PC-3 (cell line): ENCODE measurements around the gene NEBL. TPM values are rescaled to one million over a fixed set of nuclear protein-coding genes. Genes with fewer than 3 reads are reported as not detected.

Experiments
- ATAC-seq: fragments of 200-7000 bp; cut with Tn5 transposase; 2 replicates; pipeline ENCODE4 v1.9.1; 2020; ENCODE audit warnings: mild to moderate bottlenecking, moderate library complexity
- BruUV-seq: library from RNA; stranded (reverse); fragments of 400-500 nt; replicated peaks from 2 replicates; lab custom pipeline; 2021; lab: Mats Ljungman, UMichigan
- CTCF ChIA-PET: fragments of 300-600 bp; sonication (Branson Sonifier 250); formaldehyde crosslinking; loops from one replicate; lab custom pipeline; 2022; ENCODE audit warnings: antibody characterized with exemption; lab: Charles Lee
- POLR2A ChIA-PET: fragments of 300-600 bp; sonication (Branson Sonifier 250); formaldehyde crosslinking; loops from one replicate; lab custom pipeline; 2022; ENCODE audit warnings: antibody characterized with exemption; ENCODE audit not compliant: unreplicated experiment; lab: Charles Lee
- DNase-seq: peaks from one replicate; pipeline ENCODE4 v3.0.0-alpha.2; 2015
- H2AFZ ChIP-seq: fragments of 300-600 bp; sonication (generic); 2 replicates; pipeline ENCODE4 v1.6.0; 2016; ENCODE audit warnings: antibody characterized with exemption, low read length
- H3F3A ChIP-seq: fragments of 300-600 bp; sonication (generic); one replicate; pipeline ENCODE4 v1.6.0; 2017; ENCODE audit warnings: antibody characterized with exemption, low read length, control low read depth, mild to moderate bottlenecking; ENCODE audit not compliant: unreplicated experiment
- H3K27ac ChIP-seq: fragments of 300-600 bp; sonication (generic); 2 replicates; pipeline ENCODE4 v1.5.1; 2016; ENCODE audit warnings: mild to moderate bottlenecking, low read length
- H3K27me3 ChIP-seq: fragments of 300-600 bp; sonication (generic); 2 replicates; pipeline ENCODE4 v1.6.1; 2016; ENCODE audit warnings: low read length, mixed read lengths
- H3K36me3 ChIP-seq: fragments of 300-600 bp; sonication (generic); 2 replicates; pipeline ENCODE4 v1.6.1; 2016; ENCODE audit warnings: low read depth, mixed run types, low read length, mixed read lengths
- H3K4me1 ChIP-seq: fragments of 300-600 bp; sonication (generic); 2 replicates; pipeline ENCODE4 v1.5.1; 2016; ENCODE audit warnings: low read length; ENCODE audit not compliant: insufficient read depth
- H3K4me2 ChIP-seq: fragments of 300-600 bp; sonication (generic); 2 replicates; pipeline ENCODE4 v1.6.0; 2016; ENCODE audit warnings: low read length
- H3K4me3 ChIP-seq: fragments of 300-600 bp; sonication (generic); 2 replicates; pipeline ENCODE4 v1.5.1; 2016; ENCODE audit warnings: mild to moderate bottlenecking, low read length, mixed read lengths
- H3K79me2 ChIP-seq: fragments of 300-600 bp; sonication (generic); 2 replicates; pipeline ENCODE4 v1.6.1; 2017; ENCODE audit warnings: low read length, mixed read lengths
- H3K9ac ChIP-seq: fragments of 300-600 bp; sonication (generic); 2 replicates; pipeline ENCODE4 v1.6.0; 2016; ENCODE audit warnings: mild to moderate bottlenecking, low read length
- H3K9me2 ChIP-seq: fragments of 300-600 bp; sonication (generic); replicated peaks from 2 replicates; pipeline ENCODE4 v1.6.1; 2016; ENCODE audit warnings: mixed run types, low read length, mixed read lengths
- H3K9me3 ChIP-seq: fragments of 300-600 bp; sonication (generic); 2 replicates; pipeline ENCODE4 v1.6.1; 2016; ENCODE audit warnings: low read length, mixed read lengths
- H4K20me1 ChIP-seq: fragments of 300-600 bp; sonication (generic); 2 replicates; pipeline ENCODE4 v1.6.1; 2016; ENCODE audit warnings: low read length, mixed read lengths
- EZH2 ChIP-seq: fragments of 300-600 bp; sonication (generic); IDR thresholded peaks from one replicate; pipeline ENCODE4 v1.6.1; 2017; ENCODE audit warnings: antibody characterized with exemption, mild to moderate bottlenecking, low read length; ENCODE audit not compliant: unreplicated experiment
- EZH2phosphoT487 ChIP-seq: fragments of 300-600 bp; sonication (generic); IDR thresholded peaks from 2 replicates; pipeline ENCODE4 v1.6.1; 2018; ENCODE audit warnings: mild to moderate bottlenecking, antibody characterized with exemption, low read length, borderline replicate concordance
- intact Hi-C: fragments of 100-400 bp; cut with micrococcal nuclease; formaldehyde crosslinking; loops from 2 replicates; pipeline ENCODE4 v1.9.0; 2023
- total RNA-seq: library from RNA; depleted of rRNA; stranded (reverse); fragments of >200 nt; gene quantifications from 2 replicates; pipeline ENCODE4 v1.2.3, GENCODE V29; 2014
- TF ChIP-seq, protein P1 (sequence below): fragments of 300-600 bp; sonication (generic); conservative IDR thresholded peaks from 2 replicates; pipeline ENCODE4 v1.5.1; 2017; ENCODE audit warnings: antibody characterized with exemption, low read depth, mild to moderate bottlenecking, low read length

Gene NEBL
- total RNA-seq, 1 experiment from 2014 or later: 14.7 TPM

DNA sequence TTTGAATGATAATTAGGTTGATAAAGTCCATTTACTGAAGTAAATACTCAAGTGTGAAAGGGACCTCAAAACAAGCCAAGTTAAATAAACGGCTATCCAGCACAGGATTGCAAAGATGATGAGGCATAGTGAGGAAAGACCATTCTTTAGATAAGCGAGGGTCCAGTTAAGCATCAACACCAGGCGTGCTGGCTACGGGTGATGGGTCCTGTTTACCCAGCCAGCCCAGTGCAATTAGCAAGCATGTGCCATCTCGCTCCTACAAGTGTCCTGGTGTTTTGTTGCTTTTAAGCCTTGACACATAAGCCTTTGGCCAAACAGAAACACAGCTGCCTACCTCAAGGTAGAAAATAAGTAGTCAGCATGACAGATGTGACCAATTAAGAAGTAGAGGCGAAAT, 7.1 kb downstream of the NEBL start:
- peaks cover 27% of the 10 kb centered on the region for H3K4me1 ChIP-seq
- H3F3A ChIP-seq: no peaks in the 10 kb centered on the region
- H3K9me3 ChIP-seq: no peaks in the 10 kb centered on the region
- no peak overlapping the region for H3K4me3 ChIP-seq
- no peaks in the 10 kb centered on the region for H4K20me1 ChIP-seq
- no peak overlapping the region for H3K27ac ChIP-seq
- ChIA-PET POLR2A (no interaction called here), CTCF (no interaction called here)
- no peaks in the 10 kb centered on the region for H3K27me3 ChIP-seq
- no peak overlapping the region for H2AFZ ChIP-seq
- no peak overlapping the region for H3K9ac ChIP-seq
- DNase-seq: no peak
- no TSS peak for BruUV-seq
- no peaks in the 10 kb centered on the region for H3K9me2 ChIP-seq
- no peaks in the 10 kb centered on the region for H3K36me3 ChIP-seq
- no peaks in the 10 kb centered on the region for H3K79me2 ChIP-seq
- no peak overlapping the region for H3K4me2 ChIP-seq
- intact Hi-C loops: no loop called here
- TF ChIP-seq EZH2: no peak
- TF ChIP-seq, protein P1, sequence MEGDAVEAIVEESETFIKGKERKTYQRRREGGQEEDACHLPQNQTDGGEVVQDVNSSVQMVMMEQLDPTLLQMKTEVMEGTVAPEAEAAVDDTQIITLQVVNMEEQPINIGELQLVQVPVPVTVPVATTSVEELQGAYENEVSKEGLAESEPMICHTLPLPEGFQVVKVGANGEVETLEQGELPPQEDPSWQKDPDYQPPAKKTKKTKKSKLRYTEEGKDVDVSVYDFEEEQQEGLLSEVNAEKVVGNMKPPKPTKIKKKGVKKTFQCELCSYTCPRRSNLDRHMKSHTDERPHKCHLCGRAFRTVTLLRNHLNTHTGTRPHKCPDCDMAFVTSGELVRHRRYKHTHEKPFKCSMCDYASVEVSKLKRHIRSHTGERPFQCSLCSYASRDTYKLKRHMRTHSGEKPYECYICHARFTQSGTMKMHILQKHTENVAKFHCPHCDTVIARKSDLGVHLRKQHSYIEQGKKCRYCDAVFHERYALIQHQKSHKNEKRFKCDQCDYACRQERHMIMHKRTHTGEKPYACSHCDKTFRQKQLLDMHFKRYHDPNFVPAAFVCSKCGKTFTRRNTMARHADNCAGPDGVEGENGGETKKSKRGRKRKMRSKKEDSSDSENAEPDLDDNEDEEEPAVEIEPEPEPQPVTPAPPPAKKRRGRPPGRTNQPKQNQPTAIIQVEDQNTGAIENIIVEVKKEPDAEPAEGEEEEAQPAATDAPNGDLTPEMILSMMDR: no peak
- ATAC-seq: no peak

DNA sequence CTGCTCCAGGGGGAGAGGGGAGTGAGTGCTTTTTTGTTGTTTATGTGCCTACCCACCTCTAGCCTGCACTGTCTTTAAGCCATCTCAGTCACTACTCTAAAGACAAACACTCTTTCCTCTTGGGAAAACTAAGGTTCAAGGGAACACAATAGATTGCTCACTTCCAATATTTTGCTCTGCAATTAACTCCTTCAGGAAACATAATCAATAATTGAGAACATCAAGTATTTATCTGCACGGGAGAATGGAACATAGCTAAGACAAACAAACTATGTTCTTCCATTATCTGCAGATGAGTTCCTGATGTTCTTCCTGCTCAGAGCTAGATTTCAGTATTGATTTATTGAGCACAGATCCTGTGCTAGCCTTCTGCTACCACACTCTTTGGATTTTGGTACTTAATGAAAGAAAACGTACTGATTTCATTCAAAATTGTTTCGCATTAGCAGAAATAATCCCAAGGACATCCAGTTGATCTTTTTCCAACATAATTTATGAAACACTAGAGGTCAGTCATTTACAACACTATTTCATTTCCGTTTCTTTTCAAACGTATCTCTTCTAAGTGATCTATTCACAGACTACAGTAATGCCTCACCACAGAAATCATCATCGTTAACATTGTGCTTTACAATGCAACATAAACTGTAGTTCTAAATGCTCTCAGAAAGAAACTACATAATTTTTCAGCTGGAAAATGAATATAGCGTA, 8.3 kb downstream of the NEBL start:
- TF ChIP-seq, protein P1: no peak; the same call in 1 of the 2 replicates
- TF ChIP-seq EZH2: no peak
- TF ChIP-seq EZH2phosphoT487: no peak
- DNase-seq (no peak), ATAC-seq (0 out of 2 replicates have a peak, but pooled peaks have one; percentile 22)
- no TSS peak for BruUV-seq
- Histone ChIP-seq H3K36me3 (no peaks in the 10 kb centered on the region), H3K9ac (no peak overlapping the region), H3K9me2 (no peaks in the 10 kb centered on the region), H3K27ac (no peak overlapping the region), H3F3A (no peaks in the 10 kb centered on the region), H2AFZ (no peak overlapping the region), H3K4me1 (peaks cover 27% of the 10 kb centered on the region), H3K79me2 (no peaks in the 10 kb centered on the region), H3K27me3 (no peaks in the 10 kb centered on the region), H3K4me3 (no peak overlapping the region), H4K20me1 (no peaks in the 10 kb centered on the region), H3K9me3 (no peaks in the 10 kb centered on the region), H3K4me2 (no peak overlapping the region)
- ChIA-PET CTCF (no interaction called here), POLR2A (no interaction called here)
- intact Hi-C loops: no loop called here
